Measurements from ENCODE around the gene VIPR2.
A peak's percentile ranks its signal among the peaks of the same experiment; 100 is the strongest.

VIPR2 gene

DNA sequence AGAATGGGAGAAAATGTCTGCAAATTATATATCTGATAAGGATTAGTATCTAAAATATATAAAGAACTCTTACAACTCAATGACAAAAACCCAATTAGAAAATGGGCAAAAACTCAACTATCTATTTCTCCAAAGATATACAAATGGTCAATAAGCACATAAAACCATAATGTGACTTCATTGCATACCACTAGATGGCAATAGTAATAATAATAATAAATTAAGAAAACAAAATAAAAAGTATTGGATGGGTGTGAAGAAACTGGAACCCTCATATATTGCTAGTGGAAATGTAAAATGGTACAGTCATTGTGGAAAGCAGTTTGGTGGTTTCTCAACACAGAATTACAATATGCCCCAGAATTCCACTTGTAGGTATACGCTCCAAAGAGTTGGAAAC is 98.8 kb downstream of the VIPR2 start:
- Histone ChIP-seq H3K9me3 (no peaks in the 10 kb centered on the region), H3K4me1 (peaks cover 0 to 23% (median 18%) of the 10 kb centered on the region in 4 donors), H3K27ac (no peak overlapping the region), H3K4me3 (no peak overlapping the region), H3K27me3 (no peaks in the 10 kb centered on the region), H3K36me3 (no peaks in the 10 kb centered on the region)
- DNase-seq, result no peak
- TF ChIP-seq CTCF (IDR thresholded peaks at IDR 0.05), result no peak
- intact Hi-C loops (cut with DNase I; ENCODE audit: low total_unique reads), result no loop called here

DNA sequence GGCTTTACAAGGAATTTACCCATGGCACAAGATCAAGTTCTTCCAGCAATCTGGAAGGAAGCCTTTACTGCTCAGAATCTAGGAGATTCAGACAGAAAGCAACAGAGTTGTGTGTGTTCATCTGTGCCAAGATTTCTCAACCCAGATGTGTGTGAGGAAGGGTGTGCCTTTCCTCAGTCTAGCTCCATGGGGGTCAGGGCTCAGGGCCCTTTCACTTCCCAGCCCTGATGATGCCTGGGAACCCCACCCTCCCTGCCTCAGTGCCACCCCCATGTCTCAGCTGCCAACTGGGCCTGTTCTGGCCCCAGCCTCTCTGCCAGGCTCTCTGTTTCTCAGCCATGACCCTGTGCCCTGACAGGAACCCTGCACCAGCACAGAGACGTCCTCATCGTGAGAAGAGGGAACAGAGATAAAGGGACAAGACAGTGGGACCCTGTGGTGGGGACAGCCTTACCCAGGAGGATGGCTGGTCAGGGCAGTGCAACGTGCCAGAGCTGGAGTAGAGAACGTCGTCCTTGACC is 102.0 kb downstream of the VIPR2 start:
- intact Hi-C loops (cut with DNase I; ENCODE audit: low total_unique reads), result no loop called here
- no peaks in the 10 kb centered on the region for H3K9me3 ChIP-seq
- H3K4me3 ChIP-seq, result no peak overlapping the region
- H3K4me1 ChIP-seq, result peaks cover 0 to 39% (median 21%) of the 10 kb centered on the region in 4 donors
- no peaks in the 10 kb centered on the region for H3K36me3 ChIP-seq
- TF ChIP-seq CTCF (IDR thresholded peaks at IDR 0.05), result no peak
- no peaks in the 10 kb centered on the region for H3K27me3 ChIP-seq
- DNase-seq, result peak in 1 of 2 donors; percentile 12
- H3K27ac ChIP-seq, result peak overlapping the region; percentile 72 to 79

DNA sequence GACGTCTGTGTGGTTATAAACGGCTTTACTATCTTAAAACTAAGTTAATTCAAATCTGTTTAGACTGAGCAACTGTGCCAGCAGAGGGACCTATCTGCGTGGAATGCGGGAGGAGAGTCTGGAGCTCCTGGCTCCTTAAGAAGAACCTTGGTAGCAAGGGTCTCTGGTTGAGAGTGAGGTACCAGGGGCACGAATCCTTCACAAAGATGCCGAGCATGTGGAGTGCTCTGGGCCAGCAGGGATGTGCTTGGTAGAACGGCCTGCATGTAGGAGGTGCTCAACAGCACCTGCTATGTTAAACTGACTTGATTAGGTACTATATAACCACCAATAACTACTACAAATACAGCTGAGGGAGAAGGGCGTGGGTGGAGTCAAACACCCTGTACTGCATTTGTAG is 102.6 kb downstream of the VIPR2 start:
- DNase-seq, result peak in 1 of 2 donors; percentile 9
- intact Hi-C loops (cut with DNase I; ENCODE audit: low total_unique reads), result no loop called here
- peaks cover 0 to under 1% (median 0%) of the 10 kb centered on the region in 3 donors for H3K36me3 ChIP-seq
- no peak overlapping the region for H3K4me3 ChIP-seq
- no peaks in the 10 kb centered on the region for H3K27me3 ChIP-seq
- H3K27ac ChIP-seq, result peak overlapping the region; percentile 72 to 79
- H3K4me1 ChIP-seq, result peaks cover 0 to 39% (median 21%) of the 10 kb centered on the region in 4 donors
- TF ChIP-seq CTCF (IDR thresholded peaks at IDR 0.05), result no peak
- no peaks in the 10 kb centered on the region for H3K9me3 ChIP-seq

DNA sequence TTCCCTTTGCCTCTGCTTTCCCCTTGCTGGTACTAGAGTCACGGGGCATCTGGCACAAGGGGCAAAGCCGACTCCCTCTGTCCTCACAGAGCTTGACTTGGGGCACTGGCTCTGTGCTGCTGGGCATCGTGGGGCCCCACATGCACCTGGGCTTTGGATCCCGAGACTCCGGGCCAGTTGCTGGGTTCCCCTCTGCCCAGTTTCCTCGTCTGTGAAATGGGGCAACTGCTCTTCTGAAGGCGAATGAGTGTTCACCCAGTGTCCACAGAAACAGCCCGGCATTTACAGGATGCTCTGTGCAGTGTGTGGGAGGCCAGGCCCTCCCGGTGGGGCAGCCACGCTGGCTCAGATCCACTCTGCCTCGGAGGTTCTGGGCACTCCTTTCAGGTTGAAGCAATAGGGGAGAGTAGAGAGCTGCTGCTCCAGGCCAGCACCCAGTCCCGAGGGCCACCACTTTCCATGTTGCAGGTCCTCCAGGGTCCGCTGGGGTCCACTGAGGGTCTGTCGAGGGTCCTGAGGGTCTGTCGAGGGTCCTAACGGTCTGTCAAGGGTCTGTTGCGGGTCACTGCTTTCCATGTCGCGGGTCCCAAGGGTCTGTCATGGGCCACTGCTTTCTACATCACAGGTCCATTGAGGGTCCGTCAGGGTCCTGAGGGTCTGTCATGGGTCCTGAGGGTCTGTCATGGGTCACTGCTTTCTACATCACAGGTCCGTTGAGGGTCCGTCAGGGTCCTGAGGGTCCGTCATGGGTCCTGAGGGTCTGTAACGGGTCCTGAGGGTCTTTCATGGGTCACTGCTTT is 103.6 kb downstream of the VIPR2 start:
- TF ChIP-seq CTCF (IDR thresholded peaks at IDR 0.05), result no peak
- Histone ChIP-seq H3K9me3 (no peaks in the 10 kb centered on the region), H3K4me3 (no peak overlapping the region), H3K36me3 (peaks cover 0 to 11% (median 6%) of the 10 kb centered on the region in 3 donors), H3K27ac (peak overlapping the region; percentile 72 to 79), H3K27me3 (no peaks in the 10 kb centered on the region), H3K4me1 (peaks cover 0 to 39% (median 21%) of the 10 kb centered on the region in 4 donors)
- intact Hi-C loops (cut with DNase I; ENCODE audit: low total_unique reads), result no loop called here
- peak in 1 of 2 donors; percentile 14 for DNase-seq

DNA sequence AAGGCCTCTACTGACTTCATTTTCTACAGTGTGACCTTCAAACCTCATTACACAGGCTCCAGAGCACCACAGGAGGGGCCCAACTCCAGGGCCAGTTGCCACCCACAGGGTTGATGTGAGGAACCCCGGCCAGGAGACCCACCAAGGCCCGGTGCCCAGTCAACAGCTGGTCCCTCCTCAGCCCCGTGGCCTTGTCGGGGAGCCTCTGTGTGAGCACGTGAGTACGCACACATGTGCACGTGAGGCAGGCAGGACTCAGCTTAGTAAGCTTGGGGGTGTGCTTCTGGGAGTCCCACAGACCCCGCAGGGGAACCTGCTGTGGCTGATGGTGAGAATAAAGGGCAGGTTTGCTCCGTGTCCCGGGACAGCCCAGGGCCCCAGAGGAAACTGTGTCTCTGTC is 104.5 kb downstream of the VIPR2 start:
- Histone ChIP-seq H3K9me3 (no peaks in the 10 kb centered on the region), H3K27ac (peak overlapping the region; percentile 72 to 79), H3K4me3 (no peak overlapping the region), H3K4me1 (peaks cover 0 to 39% (median 21%) of the 10 kb centered on the region in 4 donors), H3K36me3 (peaks cover 0 to 20% (median 13%) of the 10 kb centered on the region in 3 donors), H3K27me3 (no peaks in the 10 kb centered on the region)
- peak in 1 of 2 donors; percentile 11 for DNase-seq
- intact Hi-C loops (cut with DNase I; ENCODE audit: low total_unique reads), result no loop called here
- no peak for TF ChIP-seq CTCF (IDR thresholded peaks at IDR 0.05)

Measured in tibial artery (tissue), 4 donors.